IMR-90 (cell line): ENCODE results near the gene PACSIN2. TPM values are rescaled to one million over a fixed set of nuclear protein-coding genes. Genes with fewer than 3 reads are reported as not detected.

Experiments used
- ATAC-seq: fragments of 200-7000 bp; cut with Tn5 transposase; 2 replicates; pipeline ENCODE4 v1.9.1; 2020; ENCODE audit warnings: low read depth, mild to moderate bottlenecking, moderate library complexity
- BruUV-seq: library from RNA; stranded (reverse); fragments of 400-500 nt; replicated peaks from 2 replicates; lab custom pipeline; 2021; lab: Mats Ljungman, UMichigan
- CTCF ChIA-PET: fragments of 300-600 bp; formaldehyde crosslinking; extraction: SDS; loops from one replicate; lab custom pipeline; 2021; ENCODE audit warnings: antibody characterized with exemption; lab: Yijun Ruan, JAX
- POLR2A ChIA-PET: fragments of 300-600 bp; sonication (Branson Sonifier 250); formaldehyde crosslinking; loops from one replicate; lab custom pipeline; 2022; ENCODE audit warnings: antibody characterized with exemption; ENCODE audit not compliant: unreplicated experiment; lab: Charles Lee
- DNase-seq: peaks from one replicate; pipeline ENCODE4 v3.0.0; 2013
- H2AFZ ChIP-seq: replicated peaks from 2 replicates; pipeline ENCODE3; 2013; ENCODE audit warnings: low read length, mild to moderate bottlenecking; ENCODE audit not compliant: poor library complexity
- H2AK5ac ChIP-seq: 2 replicates; pipeline ENCODE4 v1.6.1; 2013; ENCODE audit warnings: low read depth, low read length, inconsistent platforms
- H2AK9ac ChIP-seq: replicated peaks from 2 replicates; pipeline ENCODE3; 2013; ENCODE audit warnings: mild to moderate bottlenecking, low read depth, low read length, moderate library complexity; ENCODE audit not compliant: poor library complexity
- H2BK120ac ChIP-seq: 2 replicates; pipeline ENCODE4 v1.6.1; 2013; ENCODE audit warnings: low read depth, low read length, inconsistent platforms
- H2BK15ac ChIP-seq: 3 replicates; pipeline ENCODE4 v1.6.1; 2013; ENCODE audit warnings: low read depth, low read length, inconsistent platforms
- H2BK20ac ChIP-seq: 2 replicates; pipeline ENCODE4 v1.6.1; 2013; ENCODE audit warnings: low read depth, mild to moderate bottlenecking, inconsistent platforms, low read length, moderate library complexity
- H2BK5ac ChIP-seq: 2 replicates; pipeline ENCODE4 v1.6.1; 2013; ENCODE audit warnings: mild to moderate bottlenecking, low read depth, low read length, inconsistent platforms; ENCODE audit not compliant: poor library complexity, severe bottlenecking
- H3K14ac ChIP-seq: replicated peaks from 2 replicates; pipeline ENCODE4 v1.6.1; 2013; ENCODE audit warnings: low read depth, low read length, inconsistent platforms
- H3K18ac ChIP-seq: 2 replicates; pipeline ENCODE4 v1.6.1; 2013; ENCODE audit warnings: low read depth, low read length, control low read depth
- H3K23ac ChIP-seq: 2 replicates; pipeline ENCODE4 v1.6.1; 2013; ENCODE audit warnings: low read depth, low read length, inconsistent platforms
- H3K27ac ChIP-seq: 2 replicates; pipeline ENCODE4 v1.5.1; 2013; ENCODE audit warnings: mild to moderate bottlenecking, control low read depth, low read length; ENCODE audit not compliant: insufficient read depth
- H3K27me3 ChIP-seq: 2 replicates; pipeline ENCODE4 v1.6.1; 2013; ENCODE audit warnings: low read length; ENCODE audit not compliant: control insufficient read depth, insufficient read depth
- H3K36me3 ChIP-seq: 2 replicates; pipeline ENCODE4 v1.6.1; 2013; ENCODE audit warnings: low read length, mixed read lengths; ENCODE audit not compliant: control insufficient read depth, insufficient read depth
- H3K4ac ChIP-seq: 2 replicates; pipeline ENCODE4 v1.6.1; 2013; ENCODE audit warnings: low read depth, low read length, inconsistent platforms
- H3K4me1 ChIP-seq: 2 replicates; pipeline ENCODE4 v1.6.1; 2013; ENCODE audit warnings: low read length, mixed read lengths; ENCODE audit not compliant: control insufficient read depth, insufficient read depth
- H3K4me2 ChIP-seq: 2 replicates; pipeline ENCODE4 v1.6.1; 2013; ENCODE audit warnings: low read depth, mild to moderate bottlenecking, control low read depth, low read length, moderate library complexity
- H3K4me3 ChIP-seq: 2 replicates; pipeline ENCODE4 v1.5.1; 2013; ENCODE audit warnings: low read depth, mild to moderate bottlenecking, control low read depth, low read length, moderate library complexity; ENCODE audit not compliant: insufficient read depth
- H3K56ac ChIP-seq: 2 replicates; pipeline ENCODE4 v1.6.1; 2013; ENCODE audit warnings: low read length, inconsistent platforms; ENCODE audit not compliant: insufficient read depth; ENCODE audit errors: extremely low read depth
- H3K79me1 ChIP-seq, 2 experiments: 2 replicates each; pipeline ENCODE4 v1.6.1; 2013; ENCODE audit warnings: low read length in 2 of 2, inconsistent platforms in 1 of 2, low read depth in 1 of 2
- H3K9ac ChIP-seq: 2 replicates; pipeline ENCODE4 v1.6.1; 2013; ENCODE audit warnings: low read depth, low read length, control low read depth
- H3K9me1 ChIP-seq: 2 replicates; pipeline ENCODE4 v1.6.1; 2013; ENCODE audit warnings: low read length, inconsistent platforms; ENCODE audit not compliant: insufficient read depth
- H3K9me3 ChIP-seq: 2 replicates; pipeline ENCODE4 v1.6.1; 2013; ENCODE audit warnings: low read length; ENCODE audit not compliant: control insufficient read depth, insufficient read depth
- H4K20me1 ChIP-seq: 2 replicates; pipeline ENCODE4 v1.6.1; 2013; ENCODE audit warnings: low read length, inconsistent platforms; ENCODE audit not compliant: insufficient read depth
- H4K5ac ChIP-seq: 2 replicates; pipeline ENCODE4 v1.6.1; 2013; ENCODE audit warnings: mild to moderate bottlenecking, low read depth, low read length, control low read depth
- H4K8ac ChIP-seq, 2 experiments: 2 replicates each; pipeline ENCODE4 v1.6.1; 2013; ENCODE audit warnings: low read depth in 2 of 2, low read length in 2 of 2, control low read depth in 1 of 2, inconsistent platforms in 1 of 2
- H4K91ac ChIP-seq: 2 replicates; pipeline ENCODE4 v1.6.1; 2013; ENCODE audit warnings: low read depth, low read length, inconsistent platforms; ENCODE audit not compliant: insufficient read depth
- CEBPB ChIP-seq: IDR thresholded peaks from 2 replicates; pipeline ENCODE4 v1.6.1; 2012; ENCODE audit warnings: low read depth, low read length, improper control_type of control experiment
- CTCF ChIP-seq: conservative IDR thresholded peaks from 2 replicates; pipeline ENCODE4 v1.5.1; 2012; ENCODE audit warnings: mild to moderate bottlenecking, low read depth, low read length, improper control_type of control experiment
- POLR2A ChIP-seq: IDR thresholded peaks from 2 replicates; pipeline ENCODE4 v1.6.1; 2012; ENCODE audit warnings: mild to moderate bottlenecking, low read depth, low read length
- RAD21 ChIP-seq: IDR thresholded peaks from 2 replicates; pipeline ENCODE4 v1.6.1; 2012; ENCODE audit warnings: low read length, improper control_type of control experiment
- SMC3 ChIP-seq: fragments of 150-350 bp; IDR thresholded peaks from 2 replicates; pipeline ENCODE4 v1.6.1; 2016; ENCODE audit warnings: low read depth, mild to moderate bottlenecking, antibody characterized with exemption, low read length, moderate library complexity
- WGBS, 2 experiments: methylation state at CpG; one replicate each; pipeline versions ENCODE4 v1.1.5 to v1.1.7; 2013; ENCODE audit warnings: missing lambda C conversion rate in 2 of 2; ENCODE audit not compliant: insufficient read length in 1 of 2; ENCODE audit errors: extremely low coverage in 2 of 2; 5-methylcytosine and 5-hydroxymethylcytosine counted together
- dilution Hi-C: fragments of 300-500 bp; cut with HindIII; formaldehyde crosslinking; loops from one replicate; pipeline ENCODE4 v1.14.3; 2018; ENCODE audit warnings: low sequenced_read_pairs; ENCODE audit not compliant: unreplicated experiment
- in situ Hi-C: fragments of 300-500 bp; cut with MboI; formaldehyde crosslinking; loops from 3 replicates; pipeline ENCODE4 v1.14.3; 2019; ENCODE audit warnings: low sequenced_read_pairs, inconsistent platforms, mixed read lengths
- intact Hi-C: fragments of 100-400 bp; cut with micrococcal nuclease; formaldehyde crosslinking; loops from 2 replicates; pipeline ENCODE4 v1.10.0; 2022
- polyA plus RNA-seq, 3 experiments: library from polyadenylated mRNA; depleted of rRNA; stranded (reverse); fragments of >200 nt; gene quantifications; 2 replicates each; pipeline ENCODE4 v1.2.3, GENCODE V29; 2012; ENCODE audit warnings: low replicate concordance in 1 of 3
- total RNA-seq: library from RNA; depleted of rRNA; stranded (reverse); fragments of >200 nt; gene quantifications from 2 replicates; pipeline ENCODE4 v1.2.3, GENCODE V29; 2012

The PACSIN2 gene
- total and polyA plus RNA-seq, 2 of the 4 experiments (the other 2 are of a cell fraction): 85.0 to 118 TPM

GRCh38 chr22:43060183-43060582 is 45.2 kb upstream of the PACSIN2 start:
- no peaks in the 10 kb centered on the region for H4K20me1 ChIP-seq
- H4K8ac ChIP-seq: no peak overlapping the region
- H2BK15ac ChIP-seq: no peak overlapping the region
- dilution Hi-C loops: no loop called here
- no peak overlapping the region for H2BK120ac ChIP-seq
- no peak overlapping the region for H3K4ac ChIP-seq
- 35% methylated on average over 5 of the region's 5 CpGs; no CpG with 5 or more reads in 1 of the 2 experiments for WGBS, 2 experiments
- intact Hi-C loops: no loop called here
- in situ Hi-C loops: no loop called here
- CTCF ChIA-PET: interaction anchor here (0.6 to 1.1 kb wide), 3 partner anchors 8 to 135 kb away, joined by 3 to 4 read pairs (median 3); no protein-coding TSS in a partner anchor
- H3K27me3 ChIP-seq: no peaks in the 10 kb centered on the region
- 0 out of 2 replicates have a peak, but pooled peaks cover 2% of the 10 kb centered on the region for H3K9me1 ChIP-seq
- ATAC-seq: peak; percentile 66; the same call in 1 of the 2 replicates
- POLR2A ChIA-PET: no interaction called here
- H4K91ac ChIP-seq: no peak overlapping the region
- H3K9me3 ChIP-seq: no peaks in the 10 kb centered on the region
- H3K27ac ChIP-seq: no peak overlapping the region
- H3K14ac ChIP-seq: no peak overlapping the region
- TF ChIP-seq POLR2A (no peak), CEBPB (no peak), SMC3 (peak; percentile 46; the same call in 1 of the 2 replicates), CTCF (peak; percentile 46), RAD21 (peak; percentile 59)
- no peaks in the 10 kb centered on the region for H3K79me1 ChIP-seq
- no peak for DNase-seq
- no peak overlapping the region for H3K9ac ChIP-seq
- peaks cover 18% of the 10 kb centered on the region for H3K36me3 ChIP-seq
- no peak overlapping the region for H2AFZ ChIP-seq
- H2BK20ac ChIP-seq: no peak overlapping the region
- no peaks in the 10 kb centered on the region for H3K4me1 ChIP-seq
- H3K4me2 ChIP-seq: no peak overlapping the region
- H2AK9ac ChIP-seq: peak overlapping the region; percentile 50
- H3K56ac ChIP-seq: no peak overlapping the region
- no peak overlapping the region for H4K5ac ChIP-seq
- H2AK5ac ChIP-seq: no peak overlapping the region
- H3K23ac ChIP-seq: no peak overlapping the region
- no peak overlapping the region for H3K18ac ChIP-seq
- no peak overlapping the region for H2BK5ac ChIP-seq
- no peak overlapping the region for H3K4me3 ChIP-seq
- BruUV-seq: no TSS peak
